Peyer's patch (tissue), 4 donors: Measurements from ENCODE around the gene NOS1. TPM values are rescaled to one million over a fixed set of nuclear protein-coding genes. Genes with fewer than 3 reads are reported as not detected.

ENCODE experiments used
- DNase-seq, 3 donors: peaks; one replicate each; pipeline ENCODE4 v3.0.0-alpha.2; 2017 to 2019
- H3K27ac ChIP-seq, 4 donors: fragments of 200-600 bp; sonication (generic); one replicate each; pipeline ENCODE4 v1.5.1; 2016 to 2019
- H3K27me3 ChIP-seq, 2 donors: fragments of 200-600 bp; sonication (generic); one replicate each; pipeline ENCODE4 v1.5.1; 2019
- H3K36me3 ChIP-seq, 3 donors: fragments of 200-600 bp; sonication (generic); one replicate each; pipeline ENCODE4 v1.5.1; 2016 to 2019
- H3K4me1 ChIP-seq, 4 donors: fragments of 200-600 bp; sonication (generic); one replicate each; pipeline ENCODE4 v1.5.1; 2016 to 2019
- H3K4me3 ChIP-seq, 4 donors: fragments of 200-600 bp; sonication (generic); 1 replicate in 3 of 4; 2 replicates in 1 of 4; pipeline ENCODE4 v1.5.1; 2016 to 2019; ENCODE audit warnings: mild to moderate bottlenecking in 1 of 4
- H3K9me3 ChIP-seq, 4 donors: fragments of 200-600 bp; sonication (generic); one replicate each; pipeline ENCODE4 v1.5.1; 2016 to 2019; ENCODE audit warnings: mild to moderate bottlenecking in 1 of 4
- CTCF ChIP-seq, 6 experiments: fragments of 450-650 bp in 4 of 6; fragments of 200-600 bp in 2 of 6; sonication (generic) in 1 of 6; IDR thresholded peaks; one replicate each; pipeline ENCODE4 v1.5.1; 2017 to 2019; ENCODE audit warnings: antibody characterized with exemption in 6 of 6, mild to moderate bottlenecking in 3 of 6, moderate library complexity in 1 of 6
- POLR2A ChIP-seq, 2 donors: fragments of 450-650 bp; IDR thresholded peaks; one replicate each; pipeline ENCODE4 v1.5.1; 2017; ENCODE audit warnings: antibody characterized with exemption in 2 of 2, mild to moderate bottlenecking in 2 of 2, moderate library complexity in 2 of 2
- total RNA-seq, 4 donors: library from RNA; depleted of rRNA; stranded (reverse); fragments of >200 nt; gene quantifications; one replicate each; pipeline ENCODE4 v1.1.0, GENCODE V29; 2016

Gene NOS1
- total RNA-seq, 4 donors from 2014 or later: 0.40 to 0.57 TPM; not detected in 2

GRCh38 chr12:117236456-117237001, 124.9 kb downstream of the NOS1 start:
- Histone ChIP-seq H3K27ac (no peak overlapping the region), H3K27me3 (no peaks in the 10 kb centered on the region), H3K9me3 (no peaks in the 10 kb centered on the region), H3K36me3 (no peaks in the 10 kb centered on the region), H3K4me3 (no peak overlapping the region), H3K4me1 (no peaks in the 10 kb centered on the region)
- TF ChIP-seq POLR2A (IDR thresholded peaks at IDR 0.05) (no peak), CTCF (IDR thresholded peaks at IDR 0.05) (peak in 5 of 6 experiments; percentile 31 to 61 (median 50))
- peak; percentile 50 to 84 (median 83) for DNase-seq

DNA sequence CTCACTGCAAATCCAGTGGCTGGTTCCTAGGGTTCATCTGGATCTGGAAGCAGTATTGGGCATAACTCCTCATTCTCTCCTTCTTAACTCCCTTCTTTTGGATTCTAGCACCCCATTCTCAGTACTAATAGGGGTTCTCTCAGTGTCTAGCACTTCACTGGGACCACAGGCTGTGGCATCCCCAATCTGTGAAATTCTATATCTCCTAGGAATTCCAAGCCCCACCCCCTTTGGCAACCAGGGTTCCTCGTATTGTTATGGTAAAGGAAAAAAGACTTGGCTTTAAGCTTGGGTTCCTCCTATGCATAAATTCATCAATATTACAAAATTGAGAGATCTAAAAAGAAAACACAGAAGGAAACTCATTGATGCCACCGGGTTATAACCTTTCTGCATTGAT, 126.2 kb downstream of the NOS1 start:
- TF ChIP-seq POLR2A (IDR thresholded peaks at IDR 0.05) (no peak), CTCF (IDR thresholded peaks at IDR 0.05) (no peak)
- Histone ChIP-seq H3K36me3 (no peaks in the 10 kb centered on the region), H3K4me1 (no peaks in the 10 kb centered on the region), H3K9me3 (no peaks in the 10 kb centered on the region), H3K27ac (no peak overlapping the region), H3K27me3 (no peaks in the 10 kb centered on the region), H3K4me3 (no peak overlapping the region)
- no peak for DNase-seq

- no peaks in the 10 kb centered on the region for H3K36me3 ChIP-seq
- H3K4me3 ChIP-seq: no peak overlapping the region
- H3K27me3 ChIP-seq: no peaks in the 10 kb centered on the region
- H3K4me1 ChIP-seq: no peaks in the 10 kb centered on the region
- TF ChIP-seq POLR2A (IDR thresholded peaks at IDR 0.05): no peak
- TF ChIP-seq CTCF (IDR thresholded peaks at IDR 0.05): no peak
- H3K27ac ChIP-seq: no peak overlapping the region
- no peak for DNase-seq
- H3K9me3 ChIP-seq: no peaks in the 10 kb centered on the region
Observed at GRCh38 chr12:117234441-117234840, 127.0 kb downstream of the NOS1 start.

DNA sequence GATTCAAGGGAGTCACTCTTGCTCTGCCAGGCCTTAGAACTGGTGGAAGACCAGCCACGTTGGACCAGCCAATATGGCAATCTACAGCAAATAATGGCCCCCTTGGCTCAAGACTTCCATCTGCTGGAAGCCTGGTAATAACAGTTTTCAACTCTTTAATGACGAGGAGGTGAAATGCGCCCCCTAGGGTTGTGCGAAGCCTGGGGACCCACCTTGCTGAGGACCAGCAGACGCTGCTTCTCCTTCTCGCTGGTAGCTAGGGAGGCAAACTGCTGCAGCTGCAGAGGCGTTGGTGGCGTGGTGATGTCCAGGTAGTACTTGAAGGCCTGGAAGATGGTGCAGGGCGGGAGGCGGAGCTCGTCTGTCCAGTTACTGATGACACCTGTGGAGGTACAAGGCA, 129.7 kb downstream of the NOS1 start:
- Histone ChIP-seq H3K9me3 (no peaks in the 10 kb centered on the region), H3K27me3 (no peaks in the 10 kb centered on the region)

DNA sequence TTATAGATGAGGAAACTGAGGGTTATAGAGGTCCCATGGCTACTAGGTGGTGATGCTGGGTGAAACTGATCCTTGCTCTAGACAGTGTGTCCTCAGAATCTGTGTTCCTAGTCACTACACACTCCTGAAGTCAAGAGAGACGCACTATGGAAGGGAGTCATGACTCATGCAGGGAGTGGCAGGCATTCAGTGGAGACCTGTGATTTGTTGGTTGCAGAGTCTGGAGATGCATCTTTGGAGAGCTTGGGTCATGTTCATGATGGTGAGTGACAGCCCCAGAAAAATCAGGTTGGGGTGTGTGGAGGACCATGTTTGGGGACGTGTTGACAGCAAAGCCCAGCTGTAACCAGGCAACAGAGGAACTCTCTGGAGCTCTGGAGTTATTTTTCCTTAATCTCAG, 133.2 kb downstream of the NOS1 start:
- H3K27ac ChIP-seq: no peak overlapping the region
- no peaks in the 10 kb centered on the region for H3K27me3 ChIP-seq
- no peaks in the 10 kb centered on the region for H3K9me3 ChIP-seq
- H3K4me1 ChIP-seq: no peaks in the 10 kb centered on the region
- no peak for DNase-seq
- TF ChIP-seq POLR2A (IDR thresholded peaks at IDR 0.05) (no peak), CTCF (IDR thresholded peaks at IDR 0.05) (no peak)
- H3K36me3 ChIP-seq: no peaks in the 10 kb centered on the region
- no peak overlapping the region for H3K4me3 ChIP-seq

More for the DNA sequence above, 129.7 kb downstream of the NOS1 start:
- DNase-seq: no peak
- no peak for TF ChIP-seq POLR2A (IDR thresholded peaks at IDR 0.05)
- no peaks in the 10 kb centered on the region for H3K4me1 ChIP-seq
- H3K27ac ChIP-seq: no peak overlapping the region
- H3K4me3 ChIP-seq: no peak overlapping the region
- no peaks in the 10 kb centered on the region for H3K36me3 ChIP-seq

DNA sequence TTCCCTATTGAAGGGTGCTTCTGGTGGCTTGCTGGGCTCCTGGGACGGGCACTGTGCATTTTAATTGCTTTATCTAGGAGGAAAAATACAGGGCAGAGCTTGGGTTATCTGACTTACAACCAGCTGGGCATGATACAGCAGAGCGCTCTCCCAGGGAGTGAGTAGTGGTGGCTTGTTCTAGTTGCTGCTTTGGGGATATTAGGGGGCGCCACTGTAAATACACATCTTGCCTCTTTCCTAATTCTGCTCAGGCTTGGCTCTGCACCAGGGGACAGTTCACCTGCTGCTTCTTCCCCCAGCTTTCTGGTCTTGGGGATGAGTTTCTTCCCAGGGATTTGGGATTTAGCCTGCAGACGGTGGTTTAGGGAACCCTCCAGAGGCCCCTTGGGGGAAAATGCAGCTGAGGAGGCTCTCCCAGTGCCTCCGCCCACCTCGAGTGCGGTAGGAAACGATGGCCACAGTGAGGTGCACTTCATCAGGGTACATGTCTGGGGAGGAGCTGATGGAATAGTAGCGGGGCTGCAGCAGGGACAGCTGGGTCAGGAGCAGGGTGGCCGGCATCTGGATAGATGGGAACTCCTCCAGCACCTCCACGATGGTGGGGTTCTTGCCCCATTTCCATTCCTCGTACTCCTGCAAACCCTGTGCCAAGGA, 134.3 kb downstream of the NOS1 start:
- H3K36me3 ChIP-seq: no peaks in the 10 kb centered on the region
- no peak for DNase-seq
- no peaks in the 10 kb centered on the region for H3K9me3 ChIP-seq
- TF ChIP-seq CTCF (IDR thresholded peaks at IDR 0.05): no peak
- TF ChIP-seq POLR2A (IDR thresholded peaks at IDR 0.05): no peak
- no peak overlapping the region for H3K4me3 ChIP-seq
- H3K27ac ChIP-seq: no peak overlapping the region
- no peaks in the 10 kb centered on the region for H3K27me3 ChIP-seq
- H3K4me1 ChIP-seq: no peaks in the 10 kb centered on the region
